IMR-90 (cell line): ENCODE data around the gene LRRC61. TPM values are rescaled to one million over a fixed set of nuclear protein-coding genes. Genes with fewer than 3 reads are reported as not detected.

Experiments
- ATAC-seq: fragments of 200-7000 bp; cut with Tn5 transposase; 2 replicates; pipeline ENCODE4 v1.9.1; 2020; ENCODE audit warnings: low read depth, mild to moderate bottlenecking, moderate library complexity
- BruUV-seq: library from RNA; stranded (reverse); fragments of 400-500 nt; replicated peaks from 2 replicates; lab custom pipeline; 2021; lab: Mats Ljungman, UMichigan
- CTCF ChIA-PET: fragments of 300-600 bp; formaldehyde crosslinking; extraction: SDS; loops from one replicate; lab custom pipeline; 2021; ENCODE audit warnings: antibody characterized with exemption; lab: Yijun Ruan, JAX
- POLR2A ChIA-PET: fragments of 300-600 bp; sonication (Branson Sonifier 250); formaldehyde crosslinking; loops from one replicate; lab custom pipeline; 2022; ENCODE audit warnings: antibody characterized with exemption; ENCODE audit not compliant: unreplicated experiment; lab: Charles Lee
- DNase-seq: peaks from one replicate; pipeline ENCODE4 v3.0.0; 2013
- H2AFZ ChIP-seq: replicated peaks from 2 replicates; pipeline ENCODE3; 2013; ENCODE audit warnings: low read length, mild to moderate bottlenecking; ENCODE audit not compliant: poor library complexity
- H2AK5ac ChIP-seq: 2 replicates; pipeline ENCODE4 v1.6.1; 2013; ENCODE audit warnings: low read depth, low read length, inconsistent platforms
- H2AK9ac ChIP-seq: replicated peaks from 2 replicates; pipeline ENCODE3; 2013; ENCODE audit warnings: mild to moderate bottlenecking, low read depth, low read length, moderate library complexity; ENCODE audit not compliant: poor library complexity
- H2BK120ac ChIP-seq: 2 replicates; pipeline ENCODE4 v1.6.1; 2013; ENCODE audit warnings: low read depth, low read length, inconsistent platforms
- H2BK15ac ChIP-seq: 3 replicates; pipeline ENCODE4 v1.6.1; 2013; ENCODE audit warnings: low read depth, low read length, inconsistent platforms
- H2BK20ac ChIP-seq: 2 replicates; pipeline ENCODE4 v1.6.1; 2013; ENCODE audit warnings: low read depth, mild to moderate bottlenecking, inconsistent platforms, low read length, moderate library complexity
- H2BK5ac ChIP-seq: 2 replicates; pipeline ENCODE4 v1.6.1; 2013; ENCODE audit warnings: mild to moderate bottlenecking, low read depth, low read length, inconsistent platforms; ENCODE audit not compliant: poor library complexity, severe bottlenecking
- H3K14ac ChIP-seq: replicated peaks from 2 replicates; pipeline ENCODE4 v1.6.1; 2013; ENCODE audit warnings: low read depth, low read length, inconsistent platforms
- H3K18ac ChIP-seq: 2 replicates; pipeline ENCODE4 v1.6.1; 2013; ENCODE audit warnings: low read depth, low read length, control low read depth
- H3K23ac ChIP-seq: 2 replicates; pipeline ENCODE4 v1.6.1; 2013; ENCODE audit warnings: low read depth, low read length, inconsistent platforms
- H3K27ac ChIP-seq: 2 replicates; pipeline ENCODE4 v1.5.1; 2013; ENCODE audit warnings: mild to moderate bottlenecking, control low read depth, low read length; ENCODE audit not compliant: insufficient read depth
- H3K27me3 ChIP-seq: 2 replicates; pipeline ENCODE4 v1.6.1; 2013; ENCODE audit warnings: low read length; ENCODE audit not compliant: control insufficient read depth, insufficient read depth
- H3K36me3 ChIP-seq: 2 replicates; pipeline ENCODE4 v1.6.1; 2013; ENCODE audit warnings: low read length, mixed read lengths; ENCODE audit not compliant: control insufficient read depth, insufficient read depth
- H3K4ac ChIP-seq: 2 replicates; pipeline ENCODE4 v1.6.1; 2013; ENCODE audit warnings: low read depth, low read length, inconsistent platforms
- H3K4me1 ChIP-seq: 2 replicates; pipeline ENCODE4 v1.6.1; 2013; ENCODE audit warnings: low read length, mixed read lengths; ENCODE audit not compliant: control insufficient read depth, insufficient read depth
- H3K4me2 ChIP-seq: 2 replicates; pipeline ENCODE4 v1.6.1; 2013; ENCODE audit warnings: low read depth, mild to moderate bottlenecking, control low read depth, low read length, moderate library complexity
- H3K4me3 ChIP-seq: 2 replicates; pipeline ENCODE4 v1.5.1; 2013; ENCODE audit warnings: low read depth, mild to moderate bottlenecking, control low read depth, low read length, moderate library complexity; ENCODE audit not compliant: insufficient read depth
- H3K56ac ChIP-seq: 2 replicates; pipeline ENCODE4 v1.6.1; 2013; ENCODE audit warnings: low read length, inconsistent platforms; ENCODE audit not compliant: insufficient read depth; ENCODE audit errors: extremely low read depth
- H3K79me1 ChIP-seq, 2 experiments: 2 replicates each; pipeline ENCODE4 v1.6.1; 2013; ENCODE audit warnings: low read length in 2 of 2, inconsistent platforms in 1 of 2, low read depth in 1 of 2
- H3K9ac ChIP-seq: 2 replicates; pipeline ENCODE4 v1.6.1; 2013; ENCODE audit warnings: low read depth, low read length, control low read depth
- H3K9me1 ChIP-seq: 2 replicates; pipeline ENCODE4 v1.6.1; 2013; ENCODE audit warnings: low read length, inconsistent platforms; ENCODE audit not compliant: insufficient read depth
- H3K9me3 ChIP-seq: 2 replicates; pipeline ENCODE4 v1.6.1; 2013; ENCODE audit warnings: low read length; ENCODE audit not compliant: control insufficient read depth, insufficient read depth
- H4K20me1 ChIP-seq: 2 replicates; pipeline ENCODE4 v1.6.1; 2013; ENCODE audit warnings: low read length, inconsistent platforms; ENCODE audit not compliant: insufficient read depth
- H4K5ac ChIP-seq: 2 replicates; pipeline ENCODE4 v1.6.1; 2013; ENCODE audit warnings: mild to moderate bottlenecking, low read depth, low read length, control low read depth
- H4K8ac ChIP-seq, 2 experiments: 2 replicates each; pipeline ENCODE4 v1.6.1; 2013; ENCODE audit warnings: low read depth in 2 of 2, low read length in 2 of 2, control low read depth in 1 of 2, inconsistent platforms in 1 of 2
- H4K91ac ChIP-seq: 2 replicates; pipeline ENCODE4 v1.6.1; 2013; ENCODE audit warnings: low read depth, low read length, inconsistent platforms; ENCODE audit not compliant: insufficient read depth
- BHLHE40 ChIP-seq: fragments of 150-350 bp; IDR thresholded peaks from 2 replicates; pipeline ENCODE4 v1.6.1; 2016; ENCODE audit warnings: mild to moderate bottlenecking, low read depth, low read length
- CEBPB ChIP-seq: IDR thresholded peaks from 2 replicates; pipeline ENCODE4 v1.6.1; 2012; ENCODE audit warnings: low read depth, low read length, improper control_type of control experiment
- CHD1 ChIP-seq: IDR thresholded peaks from 2 replicates; pipeline ENCODE4 v1.6.1; 2012; ENCODE audit warnings: low read depth, low read length, improper control_type of control experiment
- CTCF ChIP-seq: conservative IDR thresholded peaks from 2 replicates; pipeline ENCODE4 v1.5.1; 2012; ENCODE audit warnings: mild to moderate bottlenecking, low read depth, low read length, improper control_type of control experiment
- ELK1 ChIP-seq: fragments of 150-350 bp; IDR thresholded peaks from 2 replicates; pipeline ENCODE4 v1.6.1; 2016; ENCODE audit warnings: low read depth, mild to moderate bottlenecking, low read length, moderate library complexity, borderline replicate concordance
- MAFK ChIP-seq: IDR thresholded peaks from 2 replicates; pipeline ENCODE4 v1.6.1; 2012; ENCODE audit warnings: low read depth, low read length, improper control_type of control experiment
- MAZ ChIP-seq: IDR thresholded peaks from 2 replicates; pipeline ENCODE4 v1.6.1; 2012; ENCODE audit warnings: low read depth, mild to moderate bottlenecking, low read length, improper control_type of control experiment, moderate library complexity, borderline replicate concordance
- MXI1 ChIP-seq: IDR thresholded peaks from 2 replicates; pipeline ENCODE4 v1.6.1; 2012; ENCODE audit warnings: low read depth, mild to moderate bottlenecking, low read length, moderate library complexity, borderline replicate concordance
- NFE2L2 ChIP-seq: fragments of 150-350 bp; IDR thresholded peaks from 2 replicates; pipeline ENCODE4 v1.6.1; 2016; ENCODE audit warnings: low read depth, mild to moderate bottlenecking, low read length
- POLR2A ChIP-seq: IDR thresholded peaks from 2 replicates; pipeline ENCODE4 v1.6.1; 2012; ENCODE audit warnings: mild to moderate bottlenecking, low read depth, low read length
- RAD21 ChIP-seq: IDR thresholded peaks from 2 replicates; pipeline ENCODE4 v1.6.1; 2012; ENCODE audit warnings: low read length, improper control_type of control experiment
- RCOR1 ChIP-seq: IDR thresholded peaks from 2 replicates; pipeline ENCODE4 v1.6.1; 2012; ENCODE audit warnings: mild to moderate bottlenecking, low read length, improper control_type of control experiment; ENCODE audit not compliant: insufficient replicate concordance
- RFX5 ChIP-seq: IDR thresholded peaks from 2 replicates; pipeline ENCODE4 v1.8.0; 2012; ENCODE audit warnings: low read depth, mild to moderate bottlenecking, low read length, moderate library complexity
- SMC3 ChIP-seq: fragments of 150-350 bp; IDR thresholded peaks from 2 replicates; pipeline ENCODE4 v1.6.1; 2016; ENCODE audit warnings: low read depth, mild to moderate bottlenecking, antibody characterized with exemption, low read length, moderate library complexity
- WGBS, 2 experiments: methylation state at CpG; one replicate each; pipeline versions ENCODE4 v1.1.5 to v1.1.7; 2013; ENCODE audit warnings: missing lambda C conversion rate in 2 of 2; ENCODE audit not compliant: insufficient read length in 1 of 2; ENCODE audit errors: extremely low coverage in 2 of 2; 5-methylcytosine and 5-hydroxymethylcytosine counted together
- dilution Hi-C: fragments of 300-500 bp; cut with HindIII; formaldehyde crosslinking; loops from one replicate; pipeline ENCODE4 v1.14.3; 2018; ENCODE audit warnings: low sequenced_read_pairs; ENCODE audit not compliant: unreplicated experiment
- in situ Hi-C: fragments of 300-500 bp; cut with MboI; formaldehyde crosslinking; loops from 3 replicates; pipeline ENCODE4 v1.14.3; 2019; ENCODE audit warnings: low sequenced_read_pairs, inconsistent platforms, mixed read lengths
- intact Hi-C: fragments of 100-400 bp; cut with micrococcal nuclease; formaldehyde crosslinking; loops from 2 replicates; pipeline ENCODE4 v1.10.0; 2022
- polyA plus RNA-seq, 3 experiments: library from polyadenylated mRNA; depleted of rRNA; stranded (reverse); fragments of >200 nt; gene quantifications; 2 replicates each; pipeline ENCODE4 v1.2.3, GENCODE V29; 2012; ENCODE audit warnings: low replicate concordance in 1 of 3
- total RNA-seq: library from RNA; depleted of rRNA; stranded (reverse); fragments of >200 nt; gene quantifications from 2 replicates; pipeline ENCODE4 v1.2.3, GENCODE V29; 2012

LRRC61 gene
- total and polyA plus RNA-seq, 2 of the 4 experiments (the other 2 are of a cell fraction) = 0.07 TPM; not detected in 1

GRCh38 chr7:150358988-150359621 is 36.0 kb downstream of the LRRC61 start:
- no peak overlapping the region for H4K8ac ChIP-seq
- no peak overlapping the region for H3K4me3 ChIP-seq
- H3K9me1 ChIP-seq = no peaks in the 10 kb centered on the region; the same call in 1 of the 2 replicates
- POLR2A ChIA-PET = no interaction called here
- H3K4ac ChIP-seq = no peak overlapping the region; the same call in 1 of the 2 replicates
- H3K36me3 ChIP-seq = no peaks in the 10 kb centered on the region
- no peaks in the 10 kb centered on the region for H3K79me1 ChIP-seq
- H2BK20ac ChIP-seq = no peak overlapping the region
- no peak overlapping the region for H4K91ac ChIP-seq
- no TSS peak for BruUV-seq
- no peak overlapping the region for H4K5ac ChIP-seq
- no peak overlapping the region for H3K23ac ChIP-seq
- no peak overlapping the region for H2AFZ ChIP-seq
- no peak overlapping the region for H3K27ac ChIP-seq
- DNase-seq = no peak
- H3K4me1 ChIP-seq = no peaks in the 10 kb centered on the region; the same call in 1 of the 2 replicates
- TF ChIP-seq RAD21 = no peak
- TF ChIP-seq MXI1 = no peak
- TF ChIP-seq SMC3 = no peak
- no peak for TF ChIP-seq MAZ
- no peak for TF ChIP-seq RCOR1
- no peak for TF ChIP-seq BHLHE40
- no peak for TF ChIP-seq POLR2A
- TF ChIP-seq CHD1 = no peak
- no peak for TF ChIP-seq CEBPB
- TF ChIP-seq MAFK = no peak
- TF ChIP-seq CTCF = no peak
- TF ChIP-seq ELK1 = no peak
- no peak for TF ChIP-seq RFX5
- no peak for TF ChIP-seq NFE2L2
- H2AK5ac ChIP-seq = 0 out of 2 replicates have a peak overlapping the region, but pooled peaks have one; percentile 12
- dilution Hi-C loops = no loop called here
- H3K27me3 ChIP-seq = peaks cover 2% of the 10 kb centered on the region; the same call in 1 of the 2 replicates
- intact Hi-C loops = no loop called here
- no peaks in the 10 kb centered on the region for H4K20me1 ChIP-seq
- no peak overlapping the region for H2AK9ac ChIP-seq
- no peak overlapping the region for H3K14ac ChIP-seq
- H3K4me2 ChIP-seq = no peak overlapping the region
- peak overlapping the region; percentile 90 for H2BK5ac ChIP-seq
- CTCF ChIA-PET = interaction anchor here (0.5 to 0.7 kb wide), 4 partner anchors 48 to 1559 kb away, joined by 3 to 6 read pairs (median 3); no protein-coding TSS in a partner anchor
- in situ Hi-C loops = no loop called here
- WGBS, 2 experiments = 94% methylated on average over 2 of the region's 4 CpGs; no CpG with 5 or more reads in 1 of the 2 experiments
- H3K18ac ChIP-seq = no peak overlapping the region
- ATAC-seq = no peak
- H3K56ac ChIP-seq = no peak overlapping the region
- H2BK120ac ChIP-seq = no peak overlapping the region
- H3K9me3 ChIP-seq = no peaks in the 10 kb centered on the region
- no peak overlapping the region for H2BK15ac ChIP-seq
- no peak overlapping the region for H3K9ac ChIP-seq
